RCC 7860 (cell line): ENCODE measurements around the gene ZXDA.

Source experiments
- DNase-seq: peaks from one replicate; pipeline ENCODE4 v3.0.0-alpha.2; 2015; ENCODE audit warnings: low spot score
- FAIRE-seq: peaks from 2 replicates; lab custom pipeline; 2012; peaks lifted over from hg19 to GRCh38; lab: Jason Lieb, UNC

Gene ZXDA

DNA sequence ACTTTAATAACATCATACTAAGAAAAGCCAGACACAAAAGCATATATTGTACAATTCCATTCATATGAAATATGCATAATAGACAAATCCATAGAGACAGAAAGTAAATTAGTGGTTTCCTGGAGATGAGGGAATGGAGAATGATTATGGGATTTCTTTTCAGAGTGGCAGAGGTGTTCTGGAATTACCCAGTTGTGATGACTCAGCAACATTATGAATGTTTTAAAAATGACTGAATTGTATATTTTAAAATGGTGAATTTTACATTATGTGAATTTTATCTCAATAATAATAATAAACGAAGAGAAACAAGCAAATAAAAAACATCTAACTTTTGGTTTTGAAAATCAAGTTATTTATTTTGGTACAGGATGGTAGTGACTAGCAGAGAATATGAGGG lies 11.2 kb downstream of the ZXDA start:
- DNase-seq, result no peak
- no peak for FAIRE-seq

DNA sequence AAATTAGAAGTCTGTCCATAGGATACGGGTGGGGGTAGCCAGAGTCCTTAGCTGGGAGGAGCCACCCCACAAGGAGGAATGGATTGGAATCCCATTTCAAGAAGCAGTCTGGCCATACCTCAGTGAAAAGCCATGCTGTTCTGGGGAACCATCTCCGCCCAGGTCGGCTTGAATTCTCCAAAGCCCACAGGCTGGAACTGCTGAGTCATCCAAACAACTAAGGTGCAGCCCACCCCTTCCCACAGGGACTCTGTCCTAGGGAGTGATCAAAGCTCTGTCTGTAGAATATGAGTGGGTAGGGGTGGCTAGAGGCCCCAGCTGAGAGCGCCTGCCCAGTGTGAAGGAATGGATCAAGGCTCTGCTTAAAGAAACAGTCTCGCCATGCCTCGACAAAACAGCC lies 38.8 kb downstream of the ZXDA start:
- FAIRE-seq (no peak), DNase-seq (no peak)
